Endothelial cell of umbilical vein (primary cell): ENCODE results near the gene UPK3A.

ENCODE experiments used
- CTCF ChIP-seq, 2 donors: IDR thresholded peaks; 1 replicate in 1 of 2; 2 replicates in 1 of 2; pipeline ENCODE4 v1.5.1; 2011; ENCODE audit warnings: low read length in 2 of 2, mild to moderate bottlenecking in 2 of 2, moderate library complexity in 2 of 2, control low read depth in 1 of 2, inconsistent platforms in 1 of 2, low read depth in 1 of 2; ENCODE audit not compliant: insufficient read depth in 1 of 2; ENCODE audit errors: extremely low read depth in 1 of 2
- EZH2 ChIP-seq: IDR thresholded peaks from 2 replicates; pipeline ENCODE4 v1.6.1; 2012; ENCODE audit warnings: borderline replicate concordance, low read depth, mild to moderate bottlenecking, moderate library complexity, low read length, inconsistent platforms; ENCODE audit not compliant: severe bottlenecking
- FOS ChIP-seq: IDR thresholded peaks from 2 replicates; pipeline ENCODE4 v1.6.1; 2011; ENCODE audit warnings: mild to moderate bottlenecking, low read length, moderate library complexity, borderline replicate concordance; ENCODE audit not compliant: insufficient read depth
- GATA2 ChIP-seq: IDR thresholded peaks from 2 replicates; pipeline ENCODE4 v1.7.0; 2011; ENCODE audit warnings: low read depth, mild to moderate bottlenecking, moderate library complexity, mixed read lengths, low read length; ENCODE audit not compliant: insufficient read length, insufficient read depth
- JUN ChIP-seq: IDR thresholded peaks from 2 replicates; pipeline ENCODE4 v1.6.1; 2011; ENCODE audit warnings: borderline replicate concordance, low read depth; ENCODE audit not compliant: insufficient read length, insufficient read depth
- MAX ChIP-seq: IDR thresholded peaks from 2 replicates; pipeline ENCODE4 v1.6.1; 2011; ENCODE audit not compliant: insufficient read depth, insufficient read length
- MYC ChIP-seq: IDR thresholded peaks from one replicate; pipeline ENCODE4 v1.6.1; 2011; ENCODE audit warnings: mild to moderate bottlenecking, low read depth, low read length
- POLR2A ChIP-seq: IDR thresholded peaks from 2 replicates; pipeline ENCODE4 v1.6.1; 2012; ENCODE audit warnings: low read depth, mild to moderate bottlenecking, control low read depth, low read length
- POLR2AphosphoS5 ChIP-seq: IDR thresholded peaks from 2 replicates; pipeline ENCODE4 v1.6.1; 2012; ENCODE audit warnings: low read depth, mild to moderate bottlenecking, control low read depth, low read length, moderate library complexity; ENCODE audit not compliant: insufficient read depth

GRCh38 chr22:45246060-45246985 is 38.4 kb upstream of the UPK3A start:
- TF ChIP-seq POLR2A: no peak
- no peak for TF ChIP-seq MYC
- TF ChIP-seq CTCF (IDR thresholded peaks at IDR 0.05; ENCODE audit: extremely low read depth in 1 of 2, insufficient read depth in 1 of 2, low read depth in 1 of 2, low read length in 2 of 2): no peak
- TF ChIP-seq GATA2: no peak
- no peak for TF ChIP-seq POLR2AphosphoS5
- no peak for TF ChIP-seq MAX
- no peak for TF ChIP-seq EZH2
- TF ChIP-seq FOS: peak; percentile 81
- peak; percentile 81 for TF ChIP-seq JUN
